Activated naive CD4-positive, alpha-beta T cell treated with anti-CD3 and anti-CD28 coated beads for 36 hours (primary cell): ENCODE measurements around the gene SMARCB1. TPM values are rescaled to one million over a fixed set of nuclear protein-coding genes. Genes with fewer than 3 reads are reported as not detected.
A peak's percentile ranks its signal among the peaks of the same experiment; 100 is the strongest.
"Not testable (repeated sequence)": the region's sequence is repeated elsewhere in the genome, so short reads cannot be mapped to it uniquely, and the experiment has no call there.

Experiments
- CTCF ChIA-PET: fragments of 350-600 bp; sonication (Branson Sonifier 250); formaldehyde crosslinking; loops from one replicate; lab custom pipeline; 2021; ENCODE audit warnings: antibody characterized with exemption; lab: Charles Lee
- DNase-seq: peaks from one replicate; pipeline ENCODE4 v3.0.0-alpha.2; 2020
- H3K27ac Mint-ChIP-seq: one replicate; pipeline ENCODE4 v1.8.0; 2021; ENCODE audit warnings: mild to moderate bottlenecking, mixed read lengths
- H3K27me3 Mint-ChIP-seq: one replicate; pipeline ENCODE4 v1.8.0; 2021; ENCODE audit warnings: low read depth, mixed read lengths
- H3K36me3 Mint-ChIP-seq: one replicate; pipeline ENCODE4 v1.8.0; 2021; ENCODE audit warnings: low read depth, mixed read lengths
- H3K4me1 Mint-ChIP-seq: one replicate; pipeline ENCODE4 v1.8.0; 2021; ENCODE audit warnings: low read depth, mixed read lengths
- H3K4me3 Mint-ChIP-seq: one replicate; pipeline ENCODE4 v1.8.0; 2021; ENCODE audit warnings: mild to moderate bottlenecking, moderate library complexity, mixed read lengths
- H3K9me3 Mint-ChIP-seq: one replicate; pipeline ENCODE4 v1.8.0; 2021; ENCODE audit warnings: mixed read lengths
- intact Hi-C: fragments of 100-400 bp; cut with micrococcal nuclease; formaldehyde crosslinking; loops from one replicate; pipeline ENCODE4 v1.15.1; 2023
- total RNA-seq, 2 experiments: library from RNA; stranded (reverse); gene quantifications; one replicate each; pipeline ENCODE4 v1.2.3, GENCODE V29; 2021

Gene SMARCB1
- total RNA-seq, 2 experiments from 2014 or later = 75.3 to 89.1 TPM

- Mint-ChIP-seq H3K9me3 (no peaks in the 10 kb centered on the region), H3K27me3 (peaks cover 3% of the 10 kb centered on the region), H3K4me3 (no peak overlapping the region), H3K4me1 (peaks cover 2% of the 10 kb centered on the region), H3K36me3 (no peaks in the 10 kb centered on the region), H3K27ac (no peak overlapping the region)
- CTCF ChIA-PET = interaction anchor here (0.6 to 3.0 kb wide), 6 partner anchors 10 to 748 kb away, joined by 3 to 28 read pairs (median 3); partner anchors contain the start of genes RAB36 and SLC2A11
- no peak for DNase-seq
- intact Hi-C loops = loop anchor here (5.0 kb wide), 2 partner anchors 221 to 306 kb away; no protein-coding TSS in a partner anchor
Measured at GRCh38 chr22:23847991-23848864, 61.5 kb downstream of the SMARCB1 start.

GRCh38 chr22:23849009-23850006, 62.5 kb downstream of the SMARCB1 start:
- Mint-ChIP-seq H3K36me3 (no peaks in the 10 kb centered on the region), H3K27ac (no peak overlapping the region), H3K4me1 (peaks cover 2% of the 10 kb centered on the region), H3K9me3 (no peaks in the 10 kb centered on the region), H3K27me3 (peaks cover 3% of the 10 kb centered on the region), H3K4me3 (no peak overlapping the region)
- intact Hi-C loops = loop anchor here (5.0 to 10.0 kb wide), 3 partner anchors 222 to 445 kb away; no protein-coding TSS in a partner anchor
- DNase-seq = peak; percentile 88
- CTCF ChIA-PET = interaction anchor here (0.6 to 3.0 kb wide), 24 partner anchors 9 to 749 kb away, joined by 3 to 28 read pairs (median 3); partner anchors contain the start of genes CHCHD10 and SLC2A11

- CTCF ChIA-PET = interaction anchor here (0.7 to 3.0 kb wide), 23 partner anchors 8 to 311 kb away, joined by 3 to 28 read pairs (median 3); partner anchors contain the start of genes CHCHD10 and SLC2A11
- no peak for DNase-seq
- intact Hi-C loops = loop anchor here (10.0 kb wide), 1 partner anchor 445 kb away; no protein-coding TSS in a partner anchor
- Mint-ChIP-seq H3K27me3 (peaks cover 3% of the 10 kb centered on the region), H3K36me3 (no peaks in the 10 kb centered on the region), H3K27ac (no peak overlapping the region), H3K4me1 (peaks cover 2% of the 10 kb centered on the region), H3K9me3 (no peaks in the 10 kb centered on the region), H3K4me3 (no peak overlapping the region)
Measured at GRCh38 chr22:23850136-23850611, 63.4 kb downstream of the SMARCB1 start.

GRCh38 chr22:23856721-23857605, 70.2 kb downstream of the SMARCB1 start:
- intact Hi-C loops = loop anchor here (5.0 to 10.0 kb wide), 3 partner anchors 35 to 452 kb away; partner anchors contain the start of gene MIF
- H3K27me3 Mint-ChIP-seq = no peaks in the 10 kb centered on the region
- H3K9me3 Mint-ChIP-seq = no peaks in the 10 kb centered on the region
- H3K4me3 Mint-ChIP-seq = peak overlapping the region; percentile 92
- peak; percentile 17 for DNase-seq
- no peaks in the 10 kb centered on the region for H3K36me3 Mint-ChIP-seq
- peak overlapping the region; percentile 50 for H3K27ac Mint-ChIP-seq
- CTCF ChIA-PET = interaction anchor here (0.6 to 4.3 kb wide), 5 partner anchors 8 to 315 kb away, joined by 3 to 31 read pairs (median 5); partner anchors contain the start of gene MIF
- H3K4me1 Mint-ChIP-seq = peaks cover 14% of the 10 kb centered on the region

GRCh38 chr22:23857606-23858483, 71.1 kb downstream of the SMARCB1 start, which contains the start of gene SLC2A11:
TSS of gene SLC2A11 (plus strand) at chr22:23857875. CDS start at chr22:23858000, 125 bp downstream.
- CTCF ChIA-PET = interaction anchor here (0.6 to 4.3 kb wide), 7 partner anchors 8 to 316 kb away, joined by 3 to 31 read pairs (median 4); partner anchors contain the start of gene MIF
- peak; percentile 95 for DNase-seq
- Mint-ChIP-seq H3K4me3 (peak within 1 kb of the TSS; percentile 92), H3K36me3 (no peaks in the 10 kb centered on the region), H3K27me3 (no peaks in the 10 kb centered on the region), H3K27ac (peak within 1 kb of the TSS; percentile 65), H3K9me3 (no peaks in the 10 kb centered on the region), H3K4me1 (peaks cover 15% of the 10 kb centered on the region)
- intact Hi-C loops = loop anchor here (5.0 to 10.0 kb wide), 3 partner anchors 34 to 453 kb away; partner anchors contain the start of gene MIF

- intact Hi-C loops = loop anchor here (5.0 to 10.0 kb wide), 3 partner anchors 34 to 454 kb away; partner anchors contain the start of gene MIF
- Mint-ChIP-seq H3K9me3 (no peaks in the 10 kb centered on the region), H3K27ac (peak overlapping the region; percentile 65), H3K27me3 (no peaks in the 10 kb centered on the region), H3K4me3 (peak overlapping the region; percentile 92), H3K4me1 (peaks cover 15% of the 10 kb centered on the region), H3K36me3 (peaks cover 3% of the 10 kb centered on the region)
- CTCF ChIA-PET = interaction anchor here (0.5 to 4.3 kb wide), 5 partner anchors 9 to 208 kb away, joined by 3 to 31 read pairs (median 3); partner anchors contain the start of gene MIF
- DNase-seq = no peak
Measured at GRCh38 chr22:23858484-23858815, 71.7 kb downstream of the SMARCB1 start.

- Mint-ChIP-seq H3K4me1 (peaks cover 15% of the 10 kb centered on the region), H3K27ac (no peak overlapping the region), H3K27me3 (no peaks in the 10 kb centered on the region), H3K4me3 (peak overlapping the region; percentile 92), H3K36me3 (peaks cover 3% of the 10 kb centered on the region), H3K9me3 (no peaks in the 10 kb centered on the region)
- CTCF ChIA-PET = interaction anchor here (2.5 to 4.3 kb wide), 2 partner anchors 10 to 35 kb away, joined by 28 to 31 read pairs; partner anchors contain the start of gene MIF
- intact Hi-C loops = loop anchor here (5.0 to 10.0 kb wide), 3 partner anchors 33 to 454 kb away; partner anchors contain the start of gene MIF
- no peak for DNase-seq
Measured at GRCh38 chr22:23859201-23859600, 72.4 kb downstream of the SMARCB1 start.

GRCh38 chr22:23860187-23860586, 73.4 kb downstream of the SMARCB1 start:
- intact Hi-C loops = loop anchor here (5.0 kb wide), 1 partner anchor 97 kb away; no protein-coding TSS in a partner anchor
- CTCF ChIA-PET = interaction anchor here (0.6 to 4.3 kb wide), 2 partner anchors 34 to 101 kb away, joined by 3 to 31 read pairs; partner anchors contain the start of gene MIF
- not testable (repeated sequence) for DNase-seq, H3K4me3 Mint-ChIP-seq, H3K36me3 Mint-ChIP-seq, H3K27ac Mint-ChIP-seq, H3K27me3 Mint-ChIP-seq, H3K9me3 Mint-ChIP-seq
- peaks cover 15% of the 10 kb centered on the region for H3K4me1 Mint-ChIP-seq

- H3K36me3 Mint-ChIP-seq = peaks cover 3% of the 10 kb centered on the region
- H3K27me3 Mint-ChIP-seq = no peaks in the 10 kb centered on the region
- intact Hi-C loops = loop anchor here (5.0 kb wide), 1 partner anchor 95 kb away; no protein-coding TSS in a partner anchor
- no peak overlapping the region for H3K4me3 Mint-ChIP-seq
- no peaks in the 10 kb centered on the region for H3K9me3 Mint-ChIP-seq
- peaks cover 10% of the 10 kb centered on the region for H3K4me1 Mint-ChIP-seq
- CTCF ChIA-PET = interaction anchor here (0.7 to 1.3 kb wide), 3 partner anchors 10 to 94 kb away, joined by 3 to 4 read pairs (median 4); no protein-coding TSS in a partner anchor
- no peak overlapping the region for H3K27ac Mint-ChIP-seq
- DNase-seq = peak; percentile 67
Measured at GRCh38 chr22:23862103-23862502, 75.3 kb downstream of the SMARCB1 start.
